HT-29 (cell line): Measurements from ENCODE around the gene NELFE. TPM values are rescaled to one million over a fixed set of nuclear protein-coding genes. Genes with fewer than 3 reads are reported as not detected.
"Not testable (repeated sequence)": the region's sequence is repeated elsewhere in the genome, so short reads cannot be mapped to it uniquely, and the experiment has no call there.

ENCODE experiments used
- DNase-seq: peaks from one replicate; pipeline ENCODE4 v3.0.0-alpha.2; 2015; ENCODE audit warnings: low spot score
- small RNA-seq: library from RNA; depleted of rRNA; stranded (forward); fragments of <200 nt; gene quantifications from one replicate; pipeline ENCODE3, GENCODE V24; 2014
- total RNA-seq: library from RNA; depleted of rRNA; stranded (reverse); fragments of >200 nt; shearing (Covaris generic); gene quantifications from 2 replicates; pipeline ENCODE4 v1.2.3, GENCODE V29; 2014; rRNA removed

The NELFE gene
- total RNA-seq, 1 experiment from 2014 or later = 85.4 TPM

DNA sequence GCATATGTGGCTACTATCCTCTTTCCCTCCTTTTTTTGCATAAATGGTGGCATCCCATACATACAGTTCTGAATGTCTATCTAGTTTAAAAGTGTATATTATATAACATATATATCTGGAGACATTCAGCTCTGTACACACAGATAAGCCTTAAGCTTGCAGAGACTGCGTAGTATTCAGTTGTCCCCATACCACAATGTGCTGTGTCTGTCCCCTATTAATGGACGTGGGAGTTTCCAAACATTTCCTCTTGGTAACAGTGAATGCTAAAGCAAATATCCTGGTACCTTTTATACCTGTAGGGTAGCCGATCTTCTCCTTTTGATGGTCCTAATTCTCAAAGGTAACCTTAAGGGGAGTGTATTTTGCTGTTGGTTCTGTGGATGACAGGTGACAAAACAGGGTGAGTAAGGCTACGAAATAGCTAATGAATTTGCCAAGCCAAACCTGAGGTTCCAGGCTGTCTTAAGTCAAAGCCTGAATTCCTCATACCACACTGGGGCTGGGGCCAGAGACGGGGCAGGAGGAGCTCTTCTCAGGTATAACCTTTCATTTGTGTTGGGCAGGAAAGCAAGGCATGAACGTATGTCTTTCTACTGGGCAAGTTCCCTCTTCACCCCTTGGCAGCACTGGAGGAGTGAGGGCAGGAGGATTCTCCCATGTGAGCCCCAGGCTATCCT is 39.0 kb downstream of the NELFE start:
- DNase-seq = no peak

DNA sequence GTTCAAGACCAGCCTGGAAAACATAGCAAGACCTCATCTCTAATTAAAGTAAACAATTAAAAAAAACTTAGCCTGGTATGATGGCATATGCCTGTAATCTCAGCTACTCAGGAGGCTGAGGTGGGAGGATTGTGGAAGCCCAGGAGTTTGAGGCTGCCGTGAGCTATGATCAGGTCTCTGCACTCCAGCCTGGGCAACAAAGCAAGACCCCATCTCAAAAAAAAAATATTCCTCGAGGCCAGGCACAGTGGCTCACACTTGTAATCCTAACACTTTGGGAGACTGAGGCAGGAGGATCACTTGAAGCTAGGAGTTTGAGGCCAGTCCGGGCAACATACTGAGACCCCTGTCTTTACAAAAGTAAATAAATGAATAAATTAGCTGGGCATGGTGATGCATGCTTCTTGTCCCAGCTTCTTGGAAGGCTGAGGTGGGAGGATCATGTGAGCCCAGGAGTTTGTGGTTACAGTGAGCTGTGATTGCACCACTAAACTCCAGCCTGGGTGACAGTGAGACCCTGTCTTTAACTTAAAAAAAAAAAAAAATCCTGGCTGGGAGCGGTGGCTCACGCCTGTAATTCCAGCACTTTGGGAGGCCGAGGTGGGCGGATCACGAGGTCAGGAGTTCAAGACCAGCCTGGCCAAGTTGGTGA is 40.6 kb downstream of the NELFE start:
- no peak for DNase-seq

DNA sequence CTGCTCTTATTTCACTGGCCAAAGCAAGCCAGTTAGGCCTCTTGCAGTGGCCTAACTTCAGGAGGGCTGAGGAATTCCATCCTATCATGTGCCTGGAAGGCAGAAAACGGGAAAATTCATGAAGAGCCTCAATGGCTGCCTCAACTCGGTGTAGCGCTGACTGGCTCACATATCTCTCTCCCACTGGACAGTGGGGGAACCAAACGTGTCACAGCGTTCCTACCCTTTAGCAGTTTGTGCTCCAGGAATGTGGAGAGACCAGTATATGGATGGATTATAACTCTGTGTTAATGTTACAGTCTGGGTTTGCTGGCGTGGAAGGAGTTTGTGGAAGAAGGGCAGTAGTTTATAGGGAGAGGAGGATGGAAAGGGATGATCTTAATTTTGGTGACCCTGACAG is 43.0 kb downstream of the NELFE start:
- DNase-seq = no peak

DNA sequence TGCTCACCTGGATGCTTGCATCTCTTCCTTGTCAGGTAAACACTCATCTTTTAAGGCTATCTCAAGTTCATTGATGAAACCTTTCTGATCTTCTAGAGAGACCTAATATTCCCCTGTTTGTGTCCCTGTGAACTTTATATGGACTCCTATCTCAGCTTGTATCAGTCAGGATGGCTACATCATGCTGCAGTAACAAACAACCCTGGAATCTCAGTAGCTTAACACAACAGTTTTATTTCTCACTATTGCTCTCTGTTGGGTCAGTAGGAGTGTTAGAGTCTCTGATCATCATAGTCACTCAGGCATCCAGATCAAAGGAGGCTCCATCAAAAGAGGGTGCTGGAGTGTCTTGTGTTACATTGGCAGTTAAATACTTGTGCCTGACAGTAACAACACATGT is 43.4 kb downstream of the NELFE start:
- DNase-seq = no peak

DNA sequence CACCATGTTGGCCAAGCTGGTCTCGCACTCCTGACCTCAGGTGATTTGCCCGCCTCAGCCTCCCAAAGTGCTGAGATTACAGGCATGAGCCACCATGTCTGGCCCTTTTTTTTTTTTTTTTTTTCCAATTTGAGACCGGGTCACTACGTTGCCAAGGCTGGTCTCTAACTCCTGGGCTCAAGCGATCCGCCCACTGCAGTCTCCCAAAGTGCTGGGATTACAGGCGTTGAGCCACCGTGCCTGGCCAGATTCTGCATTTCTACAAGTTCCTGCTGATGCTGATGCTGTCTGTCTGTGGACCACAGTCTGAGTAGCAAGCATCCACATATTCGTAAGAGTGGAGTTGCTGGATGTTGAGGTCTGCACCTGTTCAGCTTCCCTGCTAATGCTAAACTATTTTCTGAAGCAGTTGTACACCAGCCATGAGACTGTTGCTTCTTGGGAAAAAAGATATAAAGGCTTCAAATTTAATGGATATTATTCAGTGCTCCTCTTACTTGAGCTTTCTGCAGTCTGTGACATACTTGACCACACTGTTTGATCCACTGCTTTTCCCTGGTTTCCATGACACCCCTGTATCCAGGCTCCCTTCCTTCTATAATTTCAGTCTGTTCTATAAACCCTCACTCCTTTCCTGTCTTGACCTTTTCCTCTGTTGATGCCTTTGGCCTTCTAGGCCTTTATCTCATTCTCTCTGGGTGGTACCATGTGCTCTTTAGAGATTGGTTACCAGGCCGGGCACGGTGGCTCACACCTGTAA is 46.8 kb downstream of the NELFE start:
- no peak for DNase-seq

DNA sequence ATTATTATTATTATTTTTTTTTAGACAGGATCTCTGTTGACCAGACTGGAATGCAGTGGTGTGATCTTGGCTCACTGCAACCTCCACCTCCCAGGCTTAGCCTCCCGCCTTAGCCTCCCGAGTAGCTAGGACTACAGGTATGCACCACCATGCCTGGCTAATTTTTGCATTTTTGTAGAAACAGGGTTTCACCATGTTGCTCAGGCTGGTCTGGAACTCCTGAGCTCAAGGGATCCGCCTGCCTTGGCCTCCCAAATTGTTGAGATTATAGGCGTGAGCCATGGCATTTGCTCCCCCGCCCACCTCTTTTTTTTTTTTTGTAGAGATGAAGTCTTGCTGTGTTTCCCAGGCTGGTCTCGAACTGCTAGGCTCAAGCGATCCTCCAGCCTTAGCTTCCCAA is 49.5 kb downstream of the NELFE start:
- DNase-seq = not testable (repeated sequence)

DNA sequence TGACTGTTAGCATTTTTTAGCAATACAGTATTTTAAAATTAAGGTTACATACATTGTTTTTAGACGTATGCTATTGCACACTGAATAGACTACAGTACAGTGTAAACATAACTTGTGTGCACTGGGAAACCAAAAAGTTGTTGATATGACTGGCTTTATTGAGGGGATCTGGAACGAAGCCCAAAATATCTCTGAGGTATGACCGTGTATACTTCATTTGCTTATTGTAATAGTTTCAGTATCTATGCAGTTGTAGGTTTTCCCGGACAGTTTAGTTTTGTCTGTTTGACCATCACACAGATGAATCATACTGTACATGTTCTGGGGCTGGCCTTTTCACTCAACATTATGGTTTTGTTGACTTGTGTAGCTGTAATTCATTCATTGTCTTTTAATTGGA is 50.0 kb downstream of the NELFE start:
- no peak for DNase-seq

DNA sequence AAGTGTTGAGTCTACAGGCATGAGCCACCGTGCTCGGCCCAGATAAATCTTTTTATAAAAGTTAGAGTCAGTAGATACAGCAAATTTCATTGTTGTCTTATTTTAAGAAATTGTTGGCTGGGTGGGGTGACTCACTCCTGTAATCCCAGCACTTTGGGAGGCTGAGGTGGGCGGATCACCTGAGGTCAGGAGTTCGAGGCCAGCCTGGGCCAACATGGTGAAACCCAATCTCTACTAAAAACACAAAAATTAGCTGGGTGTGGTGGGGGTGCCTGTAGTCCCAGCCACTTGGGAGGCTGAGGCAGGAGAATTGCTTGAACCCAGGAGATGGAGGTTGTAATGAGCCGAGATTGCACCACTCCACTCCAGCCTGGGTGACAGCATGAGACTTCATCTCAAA is 50.5 kb downstream of the NELFE start:
- DNase-seq = not testable (repeated sequence)

DNA sequence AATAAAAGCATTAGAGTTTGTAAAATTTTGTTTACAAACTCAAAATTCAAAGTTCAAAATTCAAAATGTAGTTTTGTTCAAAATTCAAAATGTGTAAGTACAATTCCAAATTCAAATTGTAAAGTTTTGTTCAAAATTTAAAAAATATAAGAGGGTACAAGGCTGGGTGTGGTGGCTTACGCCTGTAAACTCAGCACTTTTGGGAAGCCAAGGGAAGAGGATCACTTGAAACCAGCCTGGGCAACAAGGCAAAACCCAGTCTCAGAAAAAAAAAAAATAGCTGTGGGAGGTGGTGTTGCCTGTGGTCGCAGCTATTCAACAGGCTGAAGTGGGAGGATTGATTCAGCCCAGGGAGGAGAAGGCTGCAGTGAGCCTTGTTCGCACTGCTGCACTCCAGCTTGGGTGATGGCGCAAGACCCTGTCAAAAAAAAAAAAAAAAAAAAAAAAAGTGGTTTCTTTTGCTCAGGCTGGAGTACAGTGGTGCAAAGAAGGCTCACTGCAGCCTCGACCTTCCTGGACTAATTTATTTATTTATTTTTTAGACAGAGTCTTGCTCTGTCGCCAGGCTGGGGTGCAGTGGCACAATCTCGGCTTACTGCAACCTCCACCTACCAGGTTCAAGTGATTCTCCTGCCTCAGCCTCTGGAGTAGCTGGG is 51.5 kb downstream of the NELFE start:
- no peak for DNase-seq

DNA sequence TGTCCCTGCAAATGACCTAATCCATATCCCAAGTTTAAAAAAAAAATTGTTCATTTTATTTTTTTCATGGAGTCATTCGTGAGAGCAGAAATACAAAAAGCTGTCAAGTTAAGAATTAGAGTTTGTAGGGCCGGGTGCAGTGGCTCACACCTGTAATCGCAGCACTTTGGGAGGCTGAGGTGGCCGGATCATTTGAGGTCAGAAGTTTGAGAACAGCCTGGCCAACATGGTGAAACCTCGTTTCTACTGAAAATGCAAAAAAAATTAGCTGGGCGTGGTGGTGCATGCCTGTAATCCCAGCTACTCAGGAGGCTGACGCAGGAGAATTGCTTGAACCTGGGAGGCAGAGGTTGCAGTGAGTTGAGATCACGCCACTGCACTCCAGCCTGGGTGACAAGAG is 52.0 kb downstream of the NELFE start:
- DNase-seq = not testable (repeated sequence)

DNA sequence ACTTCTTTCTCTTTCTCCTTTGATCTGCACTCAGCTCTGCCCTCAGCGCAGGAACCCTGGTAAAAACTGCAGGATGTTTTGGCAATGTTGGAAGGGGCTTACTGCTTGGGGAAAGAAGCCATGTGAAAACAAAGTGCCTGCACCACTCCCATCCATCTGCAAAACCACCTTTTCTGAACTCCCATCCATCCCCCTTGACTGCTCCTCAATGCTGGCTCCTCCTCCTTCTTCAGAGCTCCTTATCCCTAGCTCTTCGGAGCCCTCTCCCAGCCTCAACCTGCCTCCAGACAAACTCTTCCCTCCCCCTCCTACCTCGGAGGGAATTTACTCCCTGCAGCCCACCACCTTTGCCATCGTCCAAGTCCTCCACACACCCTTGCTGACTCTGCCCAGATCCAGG is 52.6 kb downstream of the NELFE start:
- DNase-seq = no peak

DNA sequence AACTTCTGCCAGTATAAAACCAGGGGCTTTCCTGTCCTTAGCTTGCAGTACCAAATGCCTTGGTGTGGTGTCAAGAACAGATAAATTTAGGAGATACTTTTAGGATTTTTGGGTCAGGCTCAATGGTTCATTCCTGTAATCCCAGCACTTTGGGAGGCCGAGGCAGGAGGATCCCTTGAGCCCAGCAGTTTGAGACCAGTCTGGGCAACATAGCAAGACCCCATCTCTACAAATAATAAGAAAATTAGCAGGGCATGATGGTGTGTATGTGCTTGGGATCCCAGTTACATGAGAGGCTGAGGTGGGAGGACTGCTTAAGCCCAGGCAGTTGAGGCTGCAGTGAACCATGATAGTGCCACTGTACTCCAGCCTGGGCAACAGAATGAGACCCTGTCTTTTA is 53.7 kb downstream of the NELFE start:
- no peak for DNase-seq

DNA sequence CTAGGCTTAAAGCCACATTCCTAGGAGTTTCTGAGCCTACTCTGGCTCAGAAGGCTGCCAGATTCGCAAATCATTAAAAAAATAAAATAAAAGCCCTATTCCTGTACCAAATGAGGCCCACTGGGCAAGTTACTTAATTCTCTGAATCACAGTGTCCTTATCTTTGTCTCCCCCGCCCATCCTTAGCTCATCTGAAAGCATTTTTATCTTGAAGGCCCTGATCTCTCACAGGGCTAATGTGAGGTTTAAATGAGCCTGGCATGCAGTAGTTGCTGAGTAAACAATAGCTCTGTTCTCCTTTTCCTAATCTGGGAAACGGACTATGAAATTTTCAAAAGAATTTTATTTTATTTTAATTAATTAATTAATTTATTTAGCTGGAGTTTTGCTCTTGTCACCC is 54.8 kb downstream of the NELFE start:
- DNase-seq = no peak

Small RNAs within 50 kb of the gene (small RNA-seq; reads per million reads assigned to genes)
- gene AL645922.1 = not detected

Other genes starting within 250 kb of the NELFE start
- gene LY6G6D, start 243.6 kb downstream of the NELFE start, total RNA-seq = not detected in 2 replicates
- gene LY6G6C, start 237.2 kb downstream of the NELFE start, total RNA-seq = not detected in 2 replicates
- gene MPIG6B, start 235.6 kb downstream of the NELFE start, total RNA-seq = 0.18 TPM in 1 of 2 replicates, not detected in the other
- gene DDAH2, start 229.7 kb downstream of the NELFE start, total RNA-seq = 107 and 116 TPM in 2 replicates
- gene CLIC1, start 222.4 kb downstream of the NELFE start, total RNA-seq = 914 and 960 TPM in 2 replicates
- gene MSH5, start 219.0 kb downstream of the NELFE start, total RNA-seq = 19.6 and 20.9 TPM in 2 replicates
- gene SAPCD1, start 196.3 kb downstream of the NELFE start, total RNA-seq = 6.3 and 11.6 TPM in 2 replicates
- gene VWA7, start 181.6 kb downstream of the NELFE start, total RNA-seq = 5.6 and 11.2 TPM in 2 replicates
- 128 and 138 TPM in 2 replicates for gene VARS1, start 163.2 kb downstream of the NELFE start, total RNA-seq
- 77.4 and 93.6 TPM in 2 replicates for gene LSM2, start 152.0 kb downstream of the NELFE start, total RNA-seq
- gene HSPA1L, start 143.7 kb downstream of the NELFE start, total RNA-seq = 0.64 and 1.3 TPM in 2 replicates
- 379 and 403 TPM in 2 replicates for gene HSPA1A, start 143.4 kb downstream of the NELFE start, total RNA-seq
- gene HSPA1B, start 131.2 kb downstream of the NELFE start, total RNA-seq = 655 TPM in 2 replicates
- 82.3 and 87.1 TPM in 2 replicates for gene NEU1, start 96.2 kb downstream of the NELFE start, total RNA-seq
- gene SLC44A4, start 80.0 kb downstream of the NELFE start, total RNA-seq = 101 and 124 TPM in 2 replicates
- gene EHMT2, start 61.3 kb downstream of the NELFE start, total RNA-seq = 85.9 and 98.5 TPM in 2 replicates
- gene ZBTB12, start 56.9 kb downstream of the NELFE start, total RNA-seq = 12.6 and 13.6 TPM in 2 replicates
- gene C2, start 31.3 kb downstream of the NELFE start, total RNA-seq = 0.28 and 0.91 TPM in 2 replicates
- 2.0 and 2.6 TPM in 2 replicates for gene CFB, start 12.9 kb downstream of the NELFE start, total RNA-seq
- gene SKIC2, start 204 bp upstream of the NELFE start, total RNA-seq = 62.5 and 66.2 TPM in 2 replicates
- 54.8 and 61.6 TPM in 2 replicates for gene DXO, start 13.2 kb upstream of the NELFE start, total RNA-seq
- 0.57 and 1.9 TPM in 2 replicates for gene C4A, start 23.1 kb upstream of the NELFE start, total RNA-seq
- gene C4B, start 55.8 kb upstream of the NELFE start, total RNA-seq = 1.4 and 1.9 TPM in 2 replicates
- gene CYP21A2, start 79.4 kb upstream of the NELFE start, total RNA-seq = not detected in 2 replicates
- 0.03 TPM in 1 of 2 replicates, not detected in the other for gene TNXB, start 150.4 kb upstream of the NELFE start, total RNA-seq
- gene ATF6B, start 169.3 kb upstream of the NELFE start, total RNA-seq = 55.7 and 60.0 TPM in 2 replicates
- 5.2 and 7.4 TPM in 2 replicates for gene FKBPL, start 171.3 kb upstream of the NELFE start, total RNA-seq
- gene PRRT1, start 193.0 kb upstream of the NELFE start, total RNA-seq = not detected in 2 replicates
- 19.7 and 56.2 TPM in 2 replicates for gene PPT2, start 195.2 kb upstream of the NELFE start, total RNA-seq
- gene EGFL8, start 205.6 kb upstream of the NELFE start, total RNA-seq = 4.5 and 6.6 TPM in 2 replicates
- 48.6 and 52.8 TPM in 2 replicates for gene AGPAT1, start 217.1 kb upstream of the NELFE start, total RNA-seq
- 45.4 and 50.5 TPM in 2 replicates for gene RNF5, start 219.4 kb upstream of the NELFE start, total RNA-seq
- 3.0 and 4.9 TPM in 2 replicates for gene AGER, start 225.3 kb upstream of the NELFE start, total RNA-seq
- 16.6 and 18.7 TPM in 2 replicates for gene PBX2, start 231.2 kb upstream of the NELFE start, total RNA-seq
- gene GPSM3, start 233.7 kb upstream of the NELFE start, total RNA-seq = 2.2 and 4.7 TPM in 2 replicates